Measurements from ENCODE around the gene NTN1. TPM values are rescaled to one million over a fixed set of nuclear protein-coding genes. Genes with fewer than 3 reads are reported as not detected.

Gene NTN1
- total RNA-seq, 2 donors from 2014 or later = 68.8 to 79.0 TPM

DNA sequence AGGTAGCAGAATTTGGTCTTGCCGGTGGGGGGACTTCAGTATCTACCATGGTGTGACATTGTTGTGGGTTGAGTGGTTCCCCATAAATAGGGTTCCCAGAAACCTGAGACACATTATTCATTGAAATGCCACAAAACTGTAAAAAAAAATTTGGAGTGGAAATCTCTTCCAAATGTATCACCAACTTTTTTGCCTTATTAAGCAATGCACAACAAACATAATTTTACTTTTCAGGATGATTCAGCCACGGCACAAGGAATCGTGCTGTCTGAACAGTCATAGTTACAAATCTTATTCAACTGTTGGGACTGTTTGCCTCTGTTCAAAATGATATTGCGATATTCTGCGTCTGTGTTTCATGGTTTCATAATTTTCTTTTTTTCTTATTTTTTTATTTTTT, 181.2 kb downstream of the NTN1 start:
- DNase-seq (ENCODE audit: low spot score) (no peak), ATAC-seq (ENCODE audit: insufficient number of reproducible peaks, low FRiP score, low read depth) (no peak)
- peaks cover 12 to 32% of the 10 kb centered on the region in 2 donors for H3K4me1 ChIP-seq (ENCODE audit: control insufficient read depth in 1 of 2, low read depth in 2 of 2)
- TF ChIP-seq, protein P1, sequence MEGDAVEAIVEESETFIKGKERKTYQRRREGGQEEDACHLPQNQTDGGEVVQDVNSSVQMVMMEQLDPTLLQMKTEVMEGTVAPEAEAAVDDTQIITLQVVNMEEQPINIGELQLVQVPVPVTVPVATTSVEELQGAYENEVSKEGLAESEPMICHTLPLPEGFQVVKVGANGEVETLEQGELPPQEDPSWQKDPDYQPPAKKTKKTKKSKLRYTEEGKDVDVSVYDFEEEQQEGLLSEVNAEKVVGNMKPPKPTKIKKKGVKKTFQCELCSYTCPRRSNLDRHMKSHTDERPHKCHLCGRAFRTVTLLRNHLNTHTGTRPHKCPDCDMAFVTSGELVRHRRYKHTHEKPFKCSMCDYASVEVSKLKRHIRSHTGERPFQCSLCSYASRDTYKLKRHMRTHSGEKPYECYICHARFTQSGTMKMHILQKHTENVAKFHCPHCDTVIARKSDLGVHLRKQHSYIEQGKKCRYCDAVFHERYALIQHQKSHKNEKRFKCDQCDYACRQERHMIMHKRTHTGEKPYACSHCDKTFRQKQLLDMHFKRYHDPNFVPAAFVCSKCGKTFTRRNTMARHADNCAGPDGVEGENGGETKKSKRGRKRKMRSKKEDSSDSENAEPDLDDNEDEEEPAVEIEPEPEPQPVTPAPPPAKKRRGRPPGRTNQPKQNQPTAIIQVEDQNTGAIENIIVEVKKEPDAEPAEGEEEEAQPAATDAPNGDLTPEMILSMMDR (IDR thresholded peaks at IDR 0.05) = no peak
- H3K9me3 ChIP-seq = no peaks in the 10 kb centered on the region
- H3K27me3 ChIP-seq (replicated peaks; ENCODE audit: insufficient read depth) = no peaks in the 10 kb centered on the region
- no peak overlapping the region for H3K27ac ChIP-seq
- no peak overlapping the region for H3K4me3 ChIP-seq
- H3K36me3 ChIP-seq = no peaks in the 10 kb centered on the region

DNA sequence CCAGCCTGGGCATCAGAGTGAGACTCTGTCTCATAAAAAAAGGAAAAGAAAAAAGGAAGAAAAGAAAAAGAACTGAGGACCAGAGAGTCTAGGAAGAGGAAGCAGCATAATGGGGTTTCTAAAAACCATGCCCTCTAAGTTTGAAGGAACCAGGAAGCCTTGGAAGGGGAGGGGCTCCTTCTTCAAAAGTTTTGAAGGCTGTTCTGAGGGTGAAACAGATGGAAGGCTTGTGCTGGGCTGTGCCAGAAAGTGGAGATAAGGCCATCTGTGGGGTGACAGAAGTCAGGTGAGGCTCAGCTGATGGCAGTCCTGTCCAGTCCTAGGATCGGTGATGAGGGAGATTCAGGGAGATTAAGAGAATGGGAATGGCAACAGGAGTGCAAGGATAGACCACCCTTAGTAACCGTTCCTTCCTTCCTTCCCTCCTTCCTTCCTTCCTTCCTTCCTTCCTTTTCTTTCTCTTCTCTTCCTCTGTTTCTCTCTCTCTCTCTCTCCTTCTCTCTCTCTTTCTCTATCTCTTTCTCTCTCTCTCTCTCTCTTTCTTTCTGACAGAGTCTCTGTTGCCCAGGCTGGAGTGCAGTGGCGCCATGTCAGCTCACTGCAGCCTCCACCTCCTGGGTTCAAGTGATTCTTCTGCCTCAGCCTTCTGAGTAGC, 182.6 kb downstream of the NTN1 start:
- TF ChIP-seq, protein P1 (IDR thresholded peaks at IDR 0.05) = no peak
- Histone ChIP-seq H3K4me3 (no peak overlapping the region), H3K27ac (no peak overlapping the region), H3K36me3 (peaks cover 3% of the 10 kb centered on the region), H3K27me3 (replicated peaks; ENCODE audit: insufficient read depth) (no peaks in the 10 kb centered on the region), H3K9me3 (no peaks in the 10 kb centered on the region), H3K4me1 (ENCODE audit: control insufficient read depth in 1 of 2, low read depth in 2 of 2) (peaks cover 12 to 32% of the 10 kb centered on the region in 2 donors)
- DNase-seq (ENCODE audit: low spot score) = no peak
- ATAC-seq (ENCODE audit: insufficient number of reproducible peaks, low FRiP score, low read depth) = no peak

DNA sequence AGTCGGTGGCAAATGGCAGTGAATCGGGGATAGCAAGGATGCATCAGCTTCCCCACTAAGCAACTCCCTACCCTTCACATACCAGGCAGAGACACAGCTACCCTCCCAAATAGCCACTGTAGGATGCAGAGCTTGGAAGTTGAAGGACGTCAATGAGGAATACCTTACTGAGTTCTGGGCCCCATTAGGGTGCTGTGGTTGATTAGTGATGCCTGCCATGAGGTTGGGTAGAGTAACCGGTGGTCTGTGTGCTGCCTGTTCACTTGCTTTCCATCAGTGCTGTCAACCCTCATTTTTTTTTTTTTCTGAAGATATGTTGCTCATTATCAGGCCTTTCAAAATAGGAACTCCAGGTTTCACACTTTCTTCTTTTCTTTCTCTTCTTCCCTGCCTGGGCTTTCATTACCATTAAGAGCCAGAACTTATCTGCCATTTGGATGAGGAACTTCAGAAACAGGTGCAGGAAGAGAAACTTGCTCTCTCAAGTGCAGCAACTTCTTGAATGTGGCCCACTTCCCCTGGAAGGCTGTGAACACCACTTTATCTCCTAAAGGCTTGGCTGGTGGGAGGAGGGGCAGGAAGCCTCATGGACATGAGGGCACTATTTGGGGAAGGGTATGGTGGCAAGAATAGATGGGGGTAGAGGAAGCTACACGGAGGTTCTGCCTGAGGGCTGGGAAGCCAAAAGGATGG, 183.5 kb downstream of the NTN1 start:
- peaks cover 12 to 27% of the 10 kb centered on the region in 2 donors for H3K4me1 ChIP-seq (ENCODE audit: control insufficient read depth in 1 of 2, low read depth in 2 of 2)
- DNase-seq (ENCODE audit: low spot score) (no peak), ATAC-seq (ENCODE audit: insufficient number of reproducible peaks, low FRiP score, low read depth) (no peak)
- no peaks in the 10 kb centered on the region for H3K9me3 ChIP-seq
- H3K27ac ChIP-seq = no peak overlapping the region
- H3K27me3 ChIP-seq (replicated peaks; ENCODE audit: insufficient read depth) = no peaks in the 10 kb centered on the region
- H3K36me3 ChIP-seq = peaks cover 3% of the 10 kb centered on the region
- H3K4me3 ChIP-seq = no peak overlapping the region
- TF ChIP-seq, protein P1 (IDR thresholded peaks at IDR 0.05) = no peak

DNA sequence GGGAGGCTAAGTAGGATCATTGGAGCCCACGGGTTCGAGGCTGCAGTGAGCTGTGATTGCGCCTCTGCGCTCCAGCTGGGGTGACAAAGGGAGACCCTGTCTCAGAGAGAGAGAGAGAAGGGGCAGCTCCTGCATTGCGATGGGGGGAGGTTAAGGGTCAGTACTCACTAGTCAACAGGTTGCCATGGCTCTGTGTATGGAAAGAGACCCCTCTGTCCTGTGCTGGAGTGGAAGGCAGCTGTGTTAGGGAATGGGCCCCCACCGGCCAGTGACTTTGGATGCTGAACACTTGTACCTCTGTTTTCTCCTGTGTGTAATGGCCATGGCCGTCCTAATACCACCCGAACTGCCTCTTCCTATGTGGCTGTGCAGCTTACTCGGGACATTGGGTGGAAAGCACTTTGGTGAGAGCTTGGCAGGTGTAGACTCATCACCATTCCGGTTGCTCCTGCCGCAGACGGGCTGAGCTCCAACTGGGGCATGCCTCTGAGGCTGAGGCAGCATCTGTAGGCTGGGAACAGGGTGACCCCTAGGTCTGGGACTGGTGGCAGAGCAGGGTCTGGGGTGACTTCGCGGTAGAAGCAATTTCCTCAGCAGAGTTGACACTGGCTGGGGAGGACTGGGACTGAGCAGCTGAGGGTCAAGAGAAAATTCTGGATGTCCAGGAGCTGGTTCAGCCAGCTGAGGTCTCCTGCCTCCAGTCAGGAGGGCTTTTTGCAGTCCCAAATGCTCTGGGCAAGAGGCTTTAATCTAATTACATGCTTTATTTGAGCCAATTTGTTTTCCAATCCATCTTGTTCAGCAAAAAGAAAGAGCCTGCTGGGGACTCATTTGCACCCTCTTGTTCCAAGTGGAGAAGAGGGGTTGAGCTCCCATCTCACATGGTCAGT, 184.5 kb downstream of the NTN1 start:
- ATAC-seq (ENCODE audit: insufficient number of reproducible peaks, low FRiP score, low read depth) = no peak

More for the DNA sequence above, 184.5 kb downstream of the NTN1 start:
- DNase-seq (ENCODE audit: low spot score) = no peak
- peak overlapping the region; percentile 38 for H3K4me3 ChIP-seq
- TF ChIP-seq, protein P1 (IDR thresholded peaks at IDR 0.05) = no peak
- H3K9me3 ChIP-seq = no peaks in the 10 kb centered on the region
- H3K36me3 ChIP-seq = peaks cover 3% of the 10 kb centered on the region
- H3K27me3 ChIP-seq (replicated peaks; ENCODE audit: insufficient read depth) = no peaks in the 10 kb centered on the region
- H3K4me1 ChIP-seq (ENCODE audit: control insufficient read depth in 1 of 2, low read depth in 2 of 2) = peaks cover 12 to 20% of the 10 kb centered on the region in 2 donors
- H3K27ac ChIP-seq = no peak overlapping the region
